NCI-H146 (cell line): ENCODE data around the gene SNX20.

Experiments used
- DNase-seq: peaks from one replicate; lab custom pipeline; 2025; lab: John Stamatoyannopoulos, UW

The SNX20 gene

GRCh38 chr16:50704245-50704644, 23.1 kb upstream of the SNX20 start:
- DNase-seq = no peak

GRCh38 chr16:50702725-50703124, 21.6 kb upstream of the SNX20 start:
- DNase-seq = no peak

DNA sequence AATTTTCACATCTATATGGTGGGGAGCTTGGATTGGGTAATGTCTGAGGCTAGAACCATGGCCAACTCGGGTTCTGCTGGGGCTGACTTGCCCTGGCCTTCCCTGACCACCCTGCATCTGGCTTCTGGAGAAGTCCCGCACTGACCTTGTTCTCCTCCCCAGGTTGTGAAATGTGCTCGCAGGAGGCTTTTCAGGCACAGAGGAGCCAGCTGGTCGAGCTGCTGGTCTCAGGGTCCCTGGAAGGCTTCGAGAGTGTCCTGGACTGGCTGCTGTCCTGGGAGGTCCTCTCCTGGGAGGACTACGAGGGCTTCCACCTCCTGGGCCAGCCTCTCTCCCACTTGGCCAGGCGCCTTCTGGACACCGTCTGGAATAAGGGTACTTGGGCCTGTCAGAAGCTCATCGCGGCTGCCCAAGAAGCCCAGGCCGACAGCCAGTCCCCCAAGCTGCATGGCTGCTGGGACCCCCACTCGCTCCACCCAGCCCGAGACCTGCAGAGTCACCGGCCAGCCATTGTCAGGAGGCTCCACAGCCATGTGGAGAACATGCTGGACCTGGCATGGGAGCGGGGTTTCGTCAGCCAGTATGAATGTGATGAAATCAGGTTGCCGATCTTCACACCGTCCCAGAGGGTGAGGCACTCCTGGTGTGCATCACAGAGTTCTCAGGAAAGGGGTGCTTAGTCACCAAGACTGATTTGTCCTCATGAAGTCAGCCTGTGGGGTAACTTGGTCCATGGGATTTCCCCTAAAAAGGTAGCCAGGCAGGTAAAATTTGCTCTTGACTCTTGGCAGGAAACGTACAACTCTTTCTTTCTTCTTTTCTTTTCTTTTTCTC, 18.4 kb upstream of the SNX20 start:
- no peak for DNase-seq

- no peak for DNase-seq
Observed at GRCh38 chr16:50697881-50698767, 17.0 kb upstream of the SNX20 start.

GRCh38 chr16:50697421-50697715, 16.3 kb upstream of the SNX20 start:
- no peak for DNase-seq

DNA sequence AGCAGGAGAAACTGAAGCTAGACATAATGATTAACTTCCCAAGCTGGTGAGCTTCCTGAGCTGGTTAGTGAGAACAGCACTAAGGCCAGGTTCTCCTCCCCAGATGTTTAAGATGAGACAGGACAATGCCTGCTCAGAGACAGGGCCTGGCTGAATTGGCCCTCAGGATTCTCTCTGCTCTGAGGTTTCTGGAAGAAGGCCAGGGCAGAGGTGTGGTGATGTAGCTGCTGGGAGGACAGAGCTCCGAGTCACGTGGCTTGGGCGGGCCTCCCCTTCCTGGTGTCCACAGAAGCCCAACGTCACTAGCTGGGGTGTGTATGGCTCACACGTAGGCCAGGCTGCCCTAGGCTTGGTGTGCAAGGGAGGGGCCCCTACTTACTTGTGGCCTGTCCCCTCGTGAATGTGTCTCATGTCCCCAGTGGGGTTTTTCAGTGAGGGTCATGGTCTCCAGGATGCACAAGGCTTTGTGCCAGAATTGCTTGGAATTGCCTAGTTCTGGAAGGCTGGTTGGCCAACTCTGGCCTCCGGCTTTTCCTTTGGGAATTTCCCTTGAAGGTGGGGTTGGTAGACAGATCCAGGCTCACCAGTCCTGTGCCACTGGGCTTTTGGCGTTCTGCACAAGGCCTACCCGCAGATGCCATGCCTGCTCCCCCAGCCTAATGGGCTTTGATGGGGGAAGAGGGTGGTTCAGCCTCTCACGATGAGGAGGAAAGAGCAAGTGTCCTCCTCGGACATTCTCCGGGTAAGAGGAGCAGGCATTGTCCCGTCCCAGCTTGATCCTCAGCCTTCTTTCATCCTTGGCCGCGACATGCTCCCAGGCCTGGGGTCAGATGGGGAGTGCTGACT, 15.7 kb upstream of the SNX20 start:
- DNase-seq = no peak

- DNase-seq = no peak
Observed at GRCh38 chr16:50696126-50696525, 15.0 kb upstream of the SNX20 start.

DNA sequence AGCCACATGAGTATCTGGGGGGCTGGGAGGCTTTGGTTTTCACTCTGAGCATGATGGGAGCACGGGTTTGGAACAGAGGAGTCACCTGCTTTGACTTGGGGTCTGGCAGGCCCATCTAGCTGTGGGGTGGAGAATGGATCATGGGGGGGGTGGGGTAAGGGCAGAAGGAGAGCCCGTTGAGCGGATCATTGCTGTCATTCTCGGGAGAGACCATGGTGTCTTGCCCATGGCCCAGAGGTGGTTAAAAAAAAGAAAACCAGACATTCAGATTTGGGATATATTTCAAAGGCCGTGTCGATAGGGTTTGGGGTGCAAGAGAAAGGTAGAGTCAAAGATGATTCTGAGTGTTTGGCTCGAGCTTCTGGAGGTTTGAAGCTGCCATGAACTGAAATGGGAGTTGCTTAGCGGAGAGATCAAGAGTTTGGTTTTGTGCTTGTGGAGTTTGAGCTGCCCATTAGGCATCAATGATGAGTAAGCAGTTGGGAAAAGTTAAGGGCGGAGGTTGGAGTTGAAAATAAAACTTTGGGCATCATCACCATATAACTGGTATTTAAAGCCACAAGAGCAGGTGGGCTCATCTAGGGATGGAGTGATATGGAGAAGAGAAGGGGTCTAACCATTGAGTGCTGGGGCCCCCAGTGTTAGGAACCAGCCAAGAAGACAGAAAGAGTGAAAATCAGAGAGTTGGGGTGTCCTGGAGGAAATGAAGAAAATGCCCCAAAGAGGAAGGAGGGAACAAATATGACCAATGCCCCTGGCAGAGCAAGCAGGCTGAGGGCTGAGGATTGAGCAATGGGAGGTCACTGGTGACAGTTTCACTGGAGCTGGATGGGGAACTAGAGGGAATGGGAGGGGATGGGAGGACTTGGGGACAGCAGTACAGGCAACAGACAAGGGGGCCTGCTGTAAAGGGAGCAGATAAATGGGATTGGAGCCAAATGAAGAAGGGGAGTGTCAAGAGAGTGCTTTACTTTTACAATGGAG, 14.2 kb upstream of the SNX20 start:
- no peak for DNase-seq

DNA sequence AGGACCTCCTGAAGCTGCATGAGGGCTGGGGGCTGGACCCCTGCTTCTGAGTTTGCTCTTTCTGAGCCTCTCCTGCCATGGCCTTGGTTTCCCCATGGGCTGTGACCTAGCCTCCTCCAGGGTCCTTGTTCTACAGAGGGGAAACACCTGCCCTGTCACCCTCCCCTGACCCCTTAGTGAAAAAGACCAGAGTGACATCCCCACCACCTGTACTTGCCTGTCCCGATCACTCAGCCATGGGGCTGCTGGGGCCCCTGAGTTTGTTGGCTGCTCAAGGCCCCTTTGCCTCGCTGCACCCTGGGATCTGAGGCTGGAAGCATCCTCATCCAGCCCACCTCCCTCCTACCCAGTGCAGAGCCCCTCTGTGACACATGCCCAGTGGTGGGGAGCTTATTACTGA, 13.1 kb upstream of the SNX20 start:
- no peak for DNase-seq

DNA sequence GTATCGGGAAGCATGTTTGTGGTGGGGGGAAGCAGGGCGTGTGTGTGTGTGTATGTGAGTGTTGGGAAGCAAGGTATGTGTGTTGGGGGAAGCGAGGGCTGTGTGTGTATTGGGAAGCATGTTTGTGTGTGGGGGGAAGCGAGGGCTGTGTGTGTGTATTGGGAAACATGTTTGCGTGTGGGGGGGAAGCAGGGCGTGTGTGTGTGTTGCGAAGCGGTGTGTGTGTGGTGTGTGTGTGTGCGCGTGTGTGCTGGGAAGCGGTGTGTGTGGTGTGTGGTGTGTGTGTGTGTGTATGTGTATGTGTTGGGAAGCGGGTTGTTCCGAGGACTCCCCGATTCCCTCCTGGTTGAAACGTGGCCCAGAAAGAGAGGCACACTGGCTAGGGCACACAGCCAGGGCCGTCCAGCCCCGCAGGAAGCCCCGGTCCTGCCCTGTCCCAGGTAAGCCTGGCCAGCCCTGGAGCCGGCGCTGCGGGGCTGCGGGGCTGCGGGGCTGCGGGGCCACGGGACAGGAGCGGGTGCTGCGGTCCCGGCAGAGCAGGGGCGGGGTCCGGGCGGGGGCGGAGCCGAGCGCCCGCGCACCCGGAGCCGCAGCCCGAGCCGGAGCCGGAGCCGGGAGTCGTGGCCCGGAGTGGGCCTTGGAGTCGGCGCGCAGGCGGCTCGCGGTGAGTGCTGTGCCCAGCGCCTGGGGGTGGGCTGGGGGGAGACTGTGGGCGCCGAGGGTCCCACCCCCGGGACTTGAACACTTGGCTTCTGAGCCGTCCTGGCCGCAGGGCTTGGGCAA, 12.1 kb upstream of the SNX20 start, which contains the start of gene NOD2:
Gene NOD2, plus strand, starts transcription at position 608 of the 783 bp plus-strand sequence. CDS start 5,890 bp downstream, outside the sequence.
- peak; percentile 5 for DNase-seq

- no peak for DNase-seq
Observed at GRCh38 chr16:50692644-50692998, 11.5 kb upstream of the SNX20 start.

DNA sequence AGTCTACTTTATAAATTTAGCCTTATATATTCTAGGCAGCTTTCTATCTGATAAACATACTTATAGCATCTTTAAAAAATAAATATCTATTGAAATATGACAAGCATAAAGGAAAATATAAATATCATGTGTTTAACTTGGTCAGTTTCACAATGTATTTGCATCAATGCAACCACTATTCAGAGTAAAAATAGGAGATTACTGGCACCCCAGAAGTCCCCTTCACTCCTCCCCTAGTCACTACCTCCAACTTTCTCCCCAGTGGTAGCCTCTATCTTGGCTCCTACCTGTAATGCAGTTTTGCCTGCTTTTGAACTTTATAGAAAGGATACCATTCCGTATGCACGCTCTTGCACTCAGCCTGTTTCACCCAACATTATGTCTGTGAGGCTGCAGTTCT, 9.1 kb upstream of the SNX20 start:
- no peak for DNase-seq

- no peak for DNase-seq
Observed at GRCh38 chr16:50688867-50689266, 7.8 kb upstream of the SNX20 start.

- no peak for DNase-seq
Observed at GRCh38 chr16:50688083-50688482, 7.0 kb upstream of the SNX20 start.

DNA sequence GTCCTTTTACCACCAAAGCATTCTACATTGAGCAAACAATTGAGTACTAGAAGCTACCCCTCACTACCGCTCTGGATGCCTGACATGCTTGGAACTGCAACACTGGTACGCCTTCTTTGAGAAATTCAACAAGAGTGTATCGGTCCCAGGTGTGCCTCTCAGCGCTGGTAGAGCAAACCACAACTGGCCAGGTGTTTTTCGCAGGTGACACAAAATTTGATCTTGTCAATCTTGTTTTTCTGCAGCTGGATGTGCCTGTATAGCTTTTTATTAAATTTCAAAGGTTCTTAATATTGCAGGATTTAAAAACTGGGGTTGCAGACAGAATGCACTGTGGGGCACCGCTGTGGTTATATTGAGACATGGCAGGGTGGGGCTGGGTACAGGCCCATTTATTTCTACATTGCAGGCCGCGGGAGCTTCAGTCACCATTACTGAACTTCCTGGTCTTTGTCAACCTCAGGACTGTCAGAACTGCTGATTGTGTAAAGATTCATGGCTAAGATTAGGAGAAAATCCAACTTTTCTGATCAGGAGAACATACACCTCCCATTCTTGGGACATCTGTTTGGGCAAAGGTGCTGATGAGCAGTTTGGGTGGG, 4.5 kb upstream of the SNX20 start:
- no peak for DNase-seq

DNA sequence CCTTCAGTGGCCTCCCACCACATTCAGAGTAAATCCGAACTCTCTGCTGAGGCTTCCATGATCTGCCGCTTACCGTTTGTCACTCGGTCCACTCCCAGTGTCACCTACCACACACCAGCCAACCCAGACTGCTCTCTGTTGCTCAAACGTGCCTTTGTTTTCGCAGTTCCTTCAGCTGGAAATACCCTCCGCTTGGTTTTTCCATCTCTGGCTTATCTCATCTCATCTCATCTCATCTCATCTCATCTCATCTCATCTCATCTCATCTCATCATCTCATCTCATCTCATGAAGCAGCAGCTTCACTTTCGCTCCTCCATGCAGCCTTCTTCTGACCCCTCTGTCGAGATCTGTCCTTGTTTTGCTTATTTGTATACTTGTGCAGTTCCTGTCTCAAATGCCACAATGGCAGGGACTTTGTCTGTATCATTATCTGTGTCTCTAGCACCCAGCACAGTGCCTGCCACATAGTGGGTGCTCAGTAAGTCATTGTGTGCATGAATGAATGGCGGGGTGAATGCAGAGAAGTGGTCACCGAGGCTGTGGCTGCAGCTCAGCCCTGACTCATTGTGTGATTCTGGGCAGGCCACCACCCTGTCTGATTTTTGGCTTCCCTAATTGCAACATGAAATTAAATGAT, 3.8 kb upstream of the SNX20 start:
- DNase-seq = no peak

GRCh38 chr16:50683689-50684374, 2.7 kb upstream of the SNX20 start:
- no peak for DNase-seq

- DNase-seq = no peak
Observed at GRCh38 chr16:50680556-50680893, 587 bp downstream of the SNX20 start.
